GM12878 (cell line): ENCODE results near the gene AOC3.

Experiments
- ATF7 ChIP-seq: fragments of 450-650 bp; IDR thresholded peaks from 2 replicates; pipeline ENCODE4 v1.6.1; 2016; ENCODE audit warnings: low read depth, mild to moderate bottlenecking
- EGR1 ChIP-seq, 2 experiments: IDR thresholded peaks; 1 replicate in 1 of 2; 2 replicates in 1 of 2; pipeline ENCODE4 v1.6.1; 2011 to 2012; ENCODE audit warnings: low read depth in 2 of 2, low read length in 2 of 2, borderline replicate concordance in 1 of 2, mild to moderate bottlenecking in 1 of 2, moderate library complexity in 1 of 2
- EZH2 ChIP-seq: IDR thresholded peaks from 2 replicates; pipeline ENCODE4 v1.6.1; 2012; ENCODE audit warnings: low read depth, mild to moderate bottlenecking, control low read depth, inconsistent platforms, low read length, borderline replicate concordance; ENCODE audit not compliant: control insufficient read depth
- MEF2A ChIP-seq: IDR thresholded peaks from 2 replicates; pipeline ENCODE4 v1.6.1; 2011; ENCODE audit warnings: low read depth, mild to moderate bottlenecking, low read length, moderate library complexity; ENCODE audit not compliant: insufficient read depth
- POLR2A ChIP-seq: IDR thresholded peaks from 2 replicates; pipeline ENCODE4 v1.6.1; 2011; ENCODE audit warnings: low read depth, mild to moderate bottlenecking, low read length
- SMARCA5 ChIP-seq: fragments of 450-650 bp; IDR thresholded peaks from 2 replicates; pipeline ENCODE4 v1.6.1; 2017; ENCODE audit warnings: mild to moderate bottlenecking
- SUPT20H ChIP-seq: IDR thresholded peaks from 2 replicates; pipeline ENCODE4 v1.6.1; 2011; ENCODE audit warnings: low read depth, mild to moderate bottlenecking, low read length, moderate library complexity, borderline replicate concordance; ENCODE audit not compliant: control insufficient read depth
- TAF1 ChIP-seq: IDR thresholded peaks from 2 replicates; pipeline ENCODE4 v1.6.1; 2011; ENCODE audit warnings: mild to moderate bottlenecking, low read depth, low read length, borderline replicate concordance
- YBX1 ChIP-seq: fragments of 450-650 bp; IDR thresholded peaks from 2 replicates; pipeline ENCODE4 v1.6.1; 2016; ENCODE audit warnings: antibody characterized with exemption
- ZNF217 ChIP-seq: fragments of 450-650 bp; IDR thresholded peaks from 2 replicates; pipeline ENCODE4 v1.6.1; 2017; ENCODE audit warnings: antibody characterized with exemption, mild to moderate bottlenecking
- TF ChIP-seq, protein P1 (sequence below), 3 experiments: IDR thresholded peaks in 2 of 3; conservative IDR thresholded peaks in 1 of 3; 2 replicates each; pipeline ENCODE4 v1.5.1; 2011; ENCODE audit warnings: low read depth in 3 of 3, low read length in 3 of 3, mild to moderate bottlenecking in 3 of 3, control low read depth in 2 of 3, moderate library complexity in 2 of 3, inconsistent platforms in 1 of 3, mixed read lengths in 1 of 3; ENCODE audit not compliant: control insufficient read depth in 2 of 3, insufficient read depth in 1 of 3; ENCODE audit errors: extremely low read depth in 1 of 3

DNA sequence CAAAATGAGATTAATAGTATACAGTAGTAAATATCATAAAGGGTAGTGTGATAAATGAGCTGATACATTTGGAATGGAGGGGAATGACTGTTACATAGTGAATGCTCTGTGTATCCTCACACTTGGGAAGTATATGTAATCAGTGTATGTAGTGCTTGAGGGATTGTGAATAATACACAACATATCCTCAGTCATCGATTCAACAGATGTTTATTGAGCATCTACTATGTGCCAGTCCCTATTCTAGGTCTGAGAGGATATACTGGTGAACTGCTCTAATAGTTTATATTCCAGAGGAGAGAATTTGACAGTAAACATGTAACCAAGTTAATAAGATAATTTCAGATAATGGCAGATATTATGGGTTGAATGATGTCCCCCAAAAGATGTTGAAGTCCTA, 23.5 kb upstream of the AOC3 start:
- TF ChIP-seq, protein P1, sequence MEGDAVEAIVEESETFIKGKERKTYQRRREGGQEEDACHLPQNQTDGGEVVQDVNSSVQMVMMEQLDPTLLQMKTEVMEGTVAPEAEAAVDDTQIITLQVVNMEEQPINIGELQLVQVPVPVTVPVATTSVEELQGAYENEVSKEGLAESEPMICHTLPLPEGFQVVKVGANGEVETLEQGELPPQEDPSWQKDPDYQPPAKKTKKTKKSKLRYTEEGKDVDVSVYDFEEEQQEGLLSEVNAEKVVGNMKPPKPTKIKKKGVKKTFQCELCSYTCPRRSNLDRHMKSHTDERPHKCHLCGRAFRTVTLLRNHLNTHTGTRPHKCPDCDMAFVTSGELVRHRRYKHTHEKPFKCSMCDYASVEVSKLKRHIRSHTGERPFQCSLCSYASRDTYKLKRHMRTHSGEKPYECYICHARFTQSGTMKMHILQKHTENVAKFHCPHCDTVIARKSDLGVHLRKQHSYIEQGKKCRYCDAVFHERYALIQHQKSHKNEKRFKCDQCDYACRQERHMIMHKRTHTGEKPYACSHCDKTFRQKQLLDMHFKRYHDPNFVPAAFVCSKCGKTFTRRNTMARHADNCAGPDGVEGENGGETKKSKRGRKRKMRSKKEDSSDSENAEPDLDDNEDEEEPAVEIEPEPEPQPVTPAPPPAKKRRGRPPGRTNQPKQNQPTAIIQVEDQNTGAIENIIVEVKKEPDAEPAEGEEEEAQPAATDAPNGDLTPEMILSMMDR (IDR thresholded peaks at IDR 0.05 in 2 of 3, conservative IDR thresholded peaks at IDR 0.05 in 1 of 3; ENCODE audit: control insufficient read depth in 2 of 3, extremely low read depth in 1 of 3, insufficient read depth in 1 of 3, low read depth in 3 of 3, low read length in 3 of 3): no peak
- no peak for TF ChIP-seq MEF2A
- TF ChIP-seq TAF1: no peak
- TF ChIP-seq SMARCA5: no peak
- no peak for TF ChIP-seq YBX1
- TF ChIP-seq EGR1 (IDR thresholded peaks at IDR 0.05; ENCODE audit: borderline replicate concordance in 1 of 2, low read depth in 2 of 2, low read length in 2 of 2): no peak
- no peak for TF ChIP-seq SUPT20H
- TF ChIP-seq ZNF217: no peak
- no peak for TF ChIP-seq POLR2A
- no peak for TF ChIP-seq EZH2
- no peak for TF ChIP-seq ATF7
